Osteocyte (in vitro differentiated cells): Measurements from ENCODE around the gene PIP5K1B. TPM values are rescaled to one million over a fixed set of nuclear protein-coding genes. Genes with fewer than 3 reads are reported as not detected.
"Not testable (repeated sequence)": the region's sequence is repeated elsewhere in the genome, so short reads cannot be mapped to it uniquely, and the experiment has no call there.

Experiments
- DNase-seq: peaks from one replicate; pipeline ENCODE4 v3.0.0; 2021; ENCODE audit warnings: mixed read lengths; ENCODE audit not compliant: unreplicated experiment; ENCODE audit errors: extremely low spot score
- H3K27ac Mint-ChIP-seq: one replicate; pipeline ENCODE4 v1.8.0; 2021; ENCODE audit warnings: mild to moderate bottlenecking, mixed read lengths; ENCODE audit not compliant: unreplicated experiment
- H3K27me3 Mint-ChIP-seq: one replicate; pipeline ENCODE4 v1.8.0; 2021; ENCODE audit warnings: mixed read lengths; ENCODE audit not compliant: unreplicated experiment
- H3K36me3 Mint-ChIP-seq: one replicate; pipeline ENCODE4 v1.8.0; 2021; ENCODE audit warnings: mixed read lengths; ENCODE audit not compliant: unreplicated experiment
- H3K4me1 Mint-ChIP-seq: one replicate; pipeline ENCODE4 v1.8.0; 2021; ENCODE audit warnings: mixed read lengths; ENCODE audit not compliant: unreplicated experiment
- H3K4me3 Mint-ChIP-seq: one replicate; pipeline ENCODE4 v1.8.0; 2021; ENCODE audit warnings: mild to moderate bottlenecking, moderate library complexity, mixed read lengths; ENCODE audit not compliant: unreplicated experiment
- H3K9me3 Mint-ChIP-seq: one replicate; pipeline ENCODE4 v1.8.0; 2021; ENCODE audit warnings: mixed read lengths; ENCODE audit not compliant: unreplicated experiment
- total RNA-seq: library from RNA; stranded (reverse); gene quantifications from 2 replicates; pipeline ENCODE4 v1.2.1, GENCODE V29; 2021
- TF ChIP-seq, protein P1 (sequence below): fragments of 200-600 bp; sonication (generic); IDR thresholded peaks from 2 replicates; pipeline ENCODE4 v1.5.0; 2021; ENCODE audit warnings: antibody characterized with exemption, mild to moderate bottlenecking, moderate library complexity

The PIP5K1B gene
- total RNA-seq, 1 donor from 2014 or later, result not detected

DNA sequence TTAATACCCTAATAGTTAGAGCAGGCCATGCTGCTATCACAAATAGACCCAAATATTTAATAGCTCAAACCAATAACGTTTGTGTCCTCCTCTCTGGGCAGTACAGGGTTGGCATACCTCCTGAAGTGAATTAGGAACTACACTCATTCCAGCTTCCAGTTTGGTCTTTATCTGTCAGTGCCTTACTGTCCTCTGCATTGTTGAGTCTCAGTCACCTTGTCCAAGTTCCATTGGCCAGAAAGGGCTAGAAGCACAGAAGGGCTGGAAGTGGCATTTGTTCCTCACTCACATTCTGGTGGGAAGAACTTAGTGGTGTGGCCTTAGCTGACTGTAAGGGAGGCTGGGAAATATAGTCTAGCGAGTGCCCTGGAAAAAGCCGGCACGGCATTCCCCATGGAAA, 341.7 kb downstream of the PIP5K1B start:
- no peaks in the 10 kb centered on the region for H3K27me3 Mint-ChIP-seq
- peaks cover 3% of the 10 kb centered on the region for H3K36me3 Mint-ChIP-seq
- DNase-seq, result no peak
- no peak overlapping the region for H3K27ac Mint-ChIP-seq
- H3K4me1 Mint-ChIP-seq, result peaks cover 50% of the 10 kb centered on the region
- no peak overlapping the region for H3K4me3 Mint-ChIP-seq
- no peaks in the 10 kb centered on the region for H3K9me3 Mint-ChIP-seq
- TF ChIP-seq, protein P1, sequence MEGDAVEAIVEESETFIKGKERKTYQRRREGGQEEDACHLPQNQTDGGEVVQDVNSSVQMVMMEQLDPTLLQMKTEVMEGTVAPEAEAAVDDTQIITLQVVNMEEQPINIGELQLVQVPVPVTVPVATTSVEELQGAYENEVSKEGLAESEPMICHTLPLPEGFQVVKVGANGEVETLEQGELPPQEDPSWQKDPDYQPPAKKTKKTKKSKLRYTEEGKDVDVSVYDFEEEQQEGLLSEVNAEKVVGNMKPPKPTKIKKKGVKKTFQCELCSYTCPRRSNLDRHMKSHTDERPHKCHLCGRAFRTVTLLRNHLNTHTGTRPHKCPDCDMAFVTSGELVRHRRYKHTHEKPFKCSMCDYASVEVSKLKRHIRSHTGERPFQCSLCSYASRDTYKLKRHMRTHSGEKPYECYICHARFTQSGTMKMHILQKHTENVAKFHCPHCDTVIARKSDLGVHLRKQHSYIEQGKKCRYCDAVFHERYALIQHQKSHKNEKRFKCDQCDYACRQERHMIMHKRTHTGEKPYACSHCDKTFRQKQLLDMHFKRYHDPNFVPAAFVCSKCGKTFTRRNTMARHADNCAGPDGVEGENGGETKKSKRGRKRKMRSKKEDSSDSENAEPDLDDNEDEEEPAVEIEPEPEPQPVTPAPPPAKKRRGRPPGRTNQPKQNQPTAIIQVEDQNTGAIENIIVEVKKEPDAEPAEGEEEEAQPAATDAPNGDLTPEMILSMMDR, result no peak

DNA sequence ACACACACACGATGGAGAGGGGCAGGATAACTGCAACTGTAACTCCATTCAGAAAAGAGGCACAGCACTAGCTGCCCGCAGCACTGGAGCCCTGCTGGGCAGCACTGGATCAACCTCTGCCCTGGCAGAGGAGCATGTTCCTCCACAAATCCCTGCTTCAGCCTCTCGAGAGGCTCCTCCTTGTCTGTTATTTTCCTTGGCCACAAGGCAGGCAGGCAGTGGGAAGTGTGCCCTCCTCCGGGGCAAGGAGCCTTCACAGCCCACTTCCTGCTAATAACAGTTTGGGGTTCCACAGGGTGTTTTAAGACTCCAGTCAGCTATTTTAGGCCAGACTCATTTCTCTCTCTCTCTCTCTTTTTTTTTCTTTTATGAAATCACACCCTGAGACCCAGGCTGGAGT, 342.3 kb downstream of the PIP5K1B start:
- no peak overlapping the region for H3K4me3 Mint-ChIP-seq
- H3K4me1 Mint-ChIP-seq, result peaks cover 46% of the 10 kb centered on the region
- H3K36me3 Mint-ChIP-seq, result peaks cover 3% of the 10 kb centered on the region
- H3K9me3 Mint-ChIP-seq, result no peaks in the 10 kb centered on the region
- H3K27me3 Mint-ChIP-seq, result no peaks in the 10 kb centered on the region
- TF ChIP-seq, protein P1, result peak; percentile 32
- DNase-seq, result no peak
- peak overlapping the region; percentile 41 for H3K27ac Mint-ChIP-seq

DNA sequence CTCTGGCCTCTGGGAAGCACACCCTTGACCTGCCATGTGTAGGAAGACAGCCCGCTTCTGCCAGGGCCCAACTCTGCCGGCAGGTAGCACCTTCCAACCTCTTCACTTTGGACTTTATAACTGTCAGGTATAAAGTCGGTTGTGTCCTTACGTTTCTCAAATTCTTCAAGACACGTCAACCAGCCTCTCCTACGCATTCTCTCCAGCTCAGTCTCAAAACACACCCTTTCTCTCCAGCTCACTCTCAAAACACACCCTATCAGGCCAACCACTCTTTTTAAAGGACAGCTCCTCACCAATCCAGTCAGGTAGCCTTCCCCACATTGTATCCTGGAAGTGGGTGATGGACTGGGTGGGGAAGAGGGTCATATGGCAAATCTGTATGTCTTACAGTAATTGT, 344.1 kb downstream of the PIP5K1B start:
- no peak overlapping the region for H3K27ac Mint-ChIP-seq
- H3K9me3 Mint-ChIP-seq, result no peaks in the 10 kb centered on the region
- H3K36me3 Mint-ChIP-seq, result peaks cover 3% of the 10 kb centered on the region
- H3K27me3 Mint-ChIP-seq, result no peaks in the 10 kb centered on the region
- peaks cover 39% of the 10 kb centered on the region for H3K4me1 Mint-ChIP-seq
- no peak for DNase-seq
- TF ChIP-seq, protein P1, result no peak
- no peak overlapping the region for H3K4me3 Mint-ChIP-seq

DNA sequence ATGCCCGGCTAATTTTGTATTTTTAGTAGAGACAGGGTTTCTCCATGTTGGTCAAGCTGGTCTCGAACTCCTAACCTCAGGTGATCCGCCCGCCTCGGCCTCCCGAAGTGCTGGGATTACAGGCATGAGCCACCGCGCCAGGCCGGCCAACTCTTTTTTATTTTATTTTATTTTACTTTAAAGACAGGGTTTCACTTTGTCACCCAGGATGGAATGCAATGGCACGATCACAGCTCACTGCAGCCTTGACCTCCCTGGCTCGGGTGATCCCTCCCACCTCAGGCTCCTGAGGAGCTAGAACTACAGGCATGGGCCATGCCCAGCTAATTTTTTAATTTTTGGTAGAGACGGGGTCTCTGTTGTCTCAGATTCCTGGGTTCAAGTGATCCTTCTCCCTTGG, 345.9 kb downstream of the PIP5K1B start:
- H3K36me3 Mint-ChIP-seq, H3K9me3 Mint-ChIP-seq, H3K27me3 Mint-ChIP-seq, H3K27ac Mint-ChIP-seq, H3K4me3 Mint-ChIP-seq, DNase-seq: not testable (repeated sequence)
- peaks cover 21% of the 10 kb centered on the region for H3K4me1 Mint-ChIP-seq

DNA sequence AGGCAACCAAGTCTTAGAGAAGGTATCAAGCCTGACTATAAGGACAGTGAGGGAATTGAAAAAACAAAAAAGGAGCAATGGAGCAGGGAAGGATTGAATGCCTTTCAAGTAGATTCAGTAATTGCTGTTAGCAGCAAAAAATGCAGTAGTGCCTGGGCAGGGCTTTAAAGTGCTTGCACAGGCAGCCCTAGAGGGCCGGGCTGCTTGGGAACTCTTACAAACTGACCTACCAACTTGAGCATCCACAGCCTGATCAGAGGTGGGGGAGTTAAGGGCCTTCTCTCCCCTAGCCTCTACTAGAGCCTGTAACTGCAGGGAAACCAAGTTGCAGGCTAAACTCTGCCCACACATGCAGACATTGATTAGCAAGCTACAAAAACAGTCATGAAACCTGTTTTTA, 349.9 kb downstream of the PIP5K1B start:
- H3K4me1 Mint-ChIP-seq, result peaks cover 2% of the 10 kb centered on the region
- TF ChIP-seq, protein P1, result no peak
- peaks cover 11% of the 10 kb centered on the region for H3K36me3 Mint-ChIP-seq
- H3K27me3 Mint-ChIP-seq, result no peaks in the 10 kb centered on the region
- DNase-seq, result no peak
- no peak overlapping the region for H3K27ac Mint-ChIP-seq
- no peaks in the 10 kb centered on the region for H3K9me3 Mint-ChIP-seq
- no peak overlapping the region for H3K4me3 Mint-ChIP-seq
